22Rv1 (cell line): Measurements from ENCODE around the gene FOXN1.

ENCODE experiments used
- CTCF ChIP-seq: fragments of 450-650 bp; IDR thresholded peaks from 2 replicates; pipeline ENCODE4 v1.5.1; 2017; ENCODE audit warnings: mild to moderate bottlenecking
- ZFX ChIP-seq: fragments of 450-650 bp; IDR thresholded peaks from 2 replicates; pipeline ENCODE4 v1.6.1; 2017; ENCODE audit warnings: antibody characterized with exemption, borderline replicate concordance

- TF ChIP-seq CTCF (no peak), ZFX (no peak)
Observed at GRCh38 chr17:28476076-28476865, 29.9 kb upstream of the FOXN1 start.
